SK-N-MC (cell line): Measurements from ENCODE around the gene AMER3.

Source experiments
- EZH2 ChIP-seq: fragments of 200-600 bp; sonication (generic); IDR thresholded peaks from one replicate; pipeline ENCODE4 v1.6.1; 2017; ENCODE audit warnings: antibody characterized with exemption
- FOXP2 ChIP-seq: optimal IDR thresholded peaks from 2 replicates; pipeline ENCODE3; 2011; ENCODE audit warnings: mild to moderate bottlenecking, moderate library complexity; ENCODE audit not compliant: insufficient read depth; ENCODE audit errors: extremely low read length, control extremely low read depth
- POLR2AphosphoS5 ChIP-seq: IDR thresholded peaks from 2 replicates; pipeline ENCODE4 v1.6.1; 2012; ENCODE audit warnings: mild to moderate bottlenecking, low read depth, low read length, borderline replicate concordance

DNA sequence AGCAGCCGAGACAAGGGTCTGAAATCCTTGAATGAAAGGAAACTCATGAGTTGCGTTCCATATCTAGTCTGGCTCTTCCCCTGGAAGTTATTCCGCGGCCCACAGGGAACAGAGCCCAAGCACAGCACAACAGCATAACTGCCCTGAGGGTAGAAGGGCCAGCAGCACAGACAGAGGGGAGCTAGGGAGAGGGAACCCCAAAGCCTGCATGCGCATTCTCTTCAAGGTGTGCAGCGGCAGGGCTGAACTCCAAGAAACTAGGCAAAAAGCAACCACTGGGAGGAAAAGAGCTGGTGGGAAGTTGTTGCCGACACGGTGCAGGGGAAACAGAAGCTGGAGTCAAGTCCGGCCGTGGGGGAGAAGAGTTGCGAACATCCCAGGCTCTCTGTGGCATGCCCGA lies 14.7 kb upstream of the AMER3 start:
- TF ChIP-seq EZH2 (no peak), POLR2AphosphoS5 (no peak), FOXP2 (no peak)
